ENCODE data around the gene TERC.

Gene TERC

GRCh38 chr3:169764882-169765612, at the start of gene TERC:
TERC (minus strand) TSS chr3:169765060.
- peak; percentile 87 for DNase-seq (ENCODE audit: low spot score)

DNA sequence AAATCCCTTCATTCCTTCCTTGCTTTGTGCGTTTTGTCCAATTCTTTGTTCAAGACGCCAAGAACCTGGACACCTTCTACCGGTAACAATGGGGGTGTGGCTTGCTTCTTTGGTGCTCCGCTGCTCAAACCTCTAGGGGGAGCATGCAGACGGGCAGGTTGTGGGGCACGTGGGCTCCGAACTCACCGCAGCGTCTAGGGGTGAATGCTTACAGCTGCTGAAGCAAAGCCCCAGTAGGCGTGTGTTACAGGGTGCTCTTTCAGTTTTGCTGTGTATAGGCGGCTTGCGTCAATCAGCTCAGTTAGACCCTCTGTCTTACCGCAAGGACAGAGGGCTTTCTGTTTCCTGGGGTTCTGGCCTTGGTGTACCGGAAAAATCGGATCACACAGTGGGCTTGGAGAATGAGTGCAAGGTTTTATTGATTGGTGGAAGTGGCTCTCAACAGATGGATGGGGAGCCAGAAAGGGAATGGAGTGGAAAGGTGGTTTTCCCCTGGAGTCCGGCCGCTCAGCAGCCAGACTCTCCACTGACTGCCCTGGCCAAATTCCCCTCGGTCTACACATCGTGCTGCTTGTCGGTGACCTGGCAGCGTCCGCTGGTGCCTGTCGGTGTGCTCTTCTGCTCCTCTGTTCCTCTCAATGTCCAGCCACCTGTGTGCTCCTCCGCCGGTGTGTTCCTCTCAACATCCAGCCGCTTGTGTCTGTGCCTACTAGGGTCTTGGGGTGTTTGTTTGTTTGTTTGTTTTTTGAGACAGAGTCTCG, 49.1 kb upstream of the TERC start:
- DNase-seq (ENCODE audit: low spot score), result no peak

- DNase-seq (ENCODE audit: low spot score), result no peak
Observed at GRCh38 chr3:169813278-169813677, 48.4 kb upstream of the TERC start.

GRCh38 chr3:169812332-169813235, 47.7 kb upstream of the TERC start, which contains the start of the genes LRRC34 and LRRIQ4:
LRRC34 (minus strand) TSS chr3:169812904; CDS start chr3:169812548, 356 bp downstream.
LRRIQ4 (plus strand) TSS chr3:169812870; CDS start chr3:169821922, 9,052 bp downstream.
- DNase-seq (ENCODE audit: low spot score), result peak; percentile 76

DNA sequence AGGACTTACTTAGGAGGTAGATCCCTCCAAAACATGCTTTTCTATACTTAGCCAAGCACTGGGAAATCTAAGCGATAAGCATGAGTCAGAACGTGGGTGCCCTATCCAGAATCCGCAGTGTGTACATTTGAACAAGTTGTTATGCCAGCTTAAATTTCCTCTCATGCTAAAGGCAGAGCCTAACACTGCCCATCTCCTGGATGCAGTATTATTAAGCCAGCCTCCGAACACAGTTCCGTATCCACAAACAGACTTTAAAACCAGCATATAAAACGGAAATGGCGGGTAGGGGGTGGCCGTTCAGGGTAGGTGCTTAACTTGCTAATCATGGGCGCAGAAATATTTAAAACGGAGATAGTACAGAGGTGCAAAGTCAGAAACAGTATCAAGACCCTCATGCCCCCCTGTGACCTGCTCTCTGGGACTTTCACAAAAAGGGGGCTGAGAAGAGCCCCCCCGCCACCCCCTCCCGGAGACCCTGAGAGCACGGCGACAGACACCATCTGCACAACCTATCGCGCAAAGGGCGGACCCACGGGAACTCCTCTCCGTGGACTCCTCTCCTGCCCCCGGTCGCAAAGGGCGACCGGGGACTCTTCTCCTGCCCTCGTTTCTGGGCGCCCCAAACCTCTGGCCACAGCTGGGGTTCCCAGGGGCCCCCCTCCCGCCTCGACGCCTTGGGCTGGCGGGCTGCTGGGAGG, 46.9 kb upstream of the TERC start:
- peak; percentile 24 for DNase-seq (ENCODE audit: low spot score)

GRCh38 chr3:169809230-169809795, 44.5 kb upstream of the TERC start:
- no peak for DNase-seq (ENCODE audit: low spot score)

- no peak for DNase-seq (ENCODE audit: low spot score)
Observed at GRCh38 chr3:169804681-169805080, 39.8 kb upstream of the TERC start.

DNA sequence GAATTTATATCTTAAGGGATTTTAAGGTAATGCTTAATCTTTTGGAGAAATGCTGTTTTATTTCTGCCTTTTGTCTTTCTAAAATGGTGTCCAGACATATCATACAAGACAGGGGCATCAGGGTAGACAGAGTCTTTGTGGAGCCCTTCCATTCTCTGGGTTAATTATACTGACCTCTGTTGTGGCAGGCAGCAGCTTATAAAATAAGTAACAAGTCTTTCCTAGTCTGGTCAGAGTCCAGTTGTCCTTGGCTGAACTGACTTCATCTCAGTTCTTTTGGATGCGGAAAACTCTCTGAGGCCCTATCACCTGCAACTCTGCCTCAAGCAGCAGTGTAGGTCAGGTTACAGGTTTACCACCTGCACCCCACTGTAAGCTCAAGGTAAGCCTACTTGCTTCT, 27.5 kb upstream of the TERC start:
- DNase-seq (ENCODE audit: low spot score), result no peak

DNA sequence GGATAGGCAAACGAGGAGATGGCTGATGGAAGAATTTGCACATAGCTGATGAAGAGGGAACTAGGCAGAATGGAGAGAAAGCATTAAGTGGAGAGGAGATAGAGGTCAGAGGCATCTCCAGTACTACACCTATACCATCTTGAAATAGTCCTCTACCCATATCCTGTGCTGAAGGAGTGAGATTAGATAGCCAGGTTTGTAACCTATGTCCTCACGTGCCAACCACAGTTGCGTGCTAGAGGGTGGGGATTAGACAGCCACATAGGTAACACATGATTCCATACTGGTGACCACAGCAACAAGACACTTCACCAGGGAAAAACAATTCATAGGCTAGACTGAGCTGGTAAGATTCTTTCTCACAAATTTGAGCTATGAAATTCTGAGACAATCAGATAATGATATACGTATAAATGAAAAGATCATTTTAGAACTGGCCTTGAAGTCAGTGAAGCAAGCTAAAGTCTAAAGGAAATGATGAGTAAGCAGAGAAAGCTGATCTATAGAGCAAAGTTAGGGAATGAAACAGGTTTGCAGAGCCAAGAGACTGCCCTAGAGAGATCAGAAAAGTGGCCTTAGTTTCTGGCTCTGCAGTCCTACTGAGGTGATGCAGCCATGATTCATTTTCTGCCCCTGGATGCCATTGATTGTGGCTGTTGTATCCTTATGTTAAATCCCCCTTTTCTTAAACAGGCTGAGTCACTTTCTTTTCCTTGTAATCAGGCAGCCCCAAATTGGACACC, 26.0 kb upstream of the TERC start:
- DNase-seq (ENCODE audit: low spot score), result no peak

DNA sequence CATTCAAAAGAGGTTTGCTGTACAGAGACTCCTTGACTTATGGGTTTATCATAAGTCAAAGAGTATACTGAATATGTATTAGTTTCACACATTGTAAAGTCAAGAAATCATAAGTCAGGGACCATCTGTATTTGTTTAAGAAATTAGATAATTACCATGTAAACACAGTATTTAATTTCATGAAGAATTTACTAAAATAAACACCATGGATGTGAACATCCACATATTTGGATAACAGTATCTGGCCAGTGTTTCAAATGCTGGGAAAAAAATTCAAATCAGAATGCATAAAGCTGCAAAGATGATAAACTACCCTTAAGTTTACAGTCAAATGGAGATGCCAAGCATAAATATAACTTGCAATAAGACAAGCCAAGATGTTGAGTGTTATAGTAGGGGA, 25.4 kb upstream of the TERC start:
- no peak for DNase-seq (ENCODE audit: low spot score)

- DNase-seq (ENCODE audit: low spot score), result no peak
Observed at GRCh38 chr3:169787791-169788190, 22.9 kb upstream of the TERC start.

- DNase-seq (ENCODE audit: low spot score), result no peak
Observed at GRCh38 chr3:169787120-169787519, 22.3 kb upstream of the TERC start.

DNA sequence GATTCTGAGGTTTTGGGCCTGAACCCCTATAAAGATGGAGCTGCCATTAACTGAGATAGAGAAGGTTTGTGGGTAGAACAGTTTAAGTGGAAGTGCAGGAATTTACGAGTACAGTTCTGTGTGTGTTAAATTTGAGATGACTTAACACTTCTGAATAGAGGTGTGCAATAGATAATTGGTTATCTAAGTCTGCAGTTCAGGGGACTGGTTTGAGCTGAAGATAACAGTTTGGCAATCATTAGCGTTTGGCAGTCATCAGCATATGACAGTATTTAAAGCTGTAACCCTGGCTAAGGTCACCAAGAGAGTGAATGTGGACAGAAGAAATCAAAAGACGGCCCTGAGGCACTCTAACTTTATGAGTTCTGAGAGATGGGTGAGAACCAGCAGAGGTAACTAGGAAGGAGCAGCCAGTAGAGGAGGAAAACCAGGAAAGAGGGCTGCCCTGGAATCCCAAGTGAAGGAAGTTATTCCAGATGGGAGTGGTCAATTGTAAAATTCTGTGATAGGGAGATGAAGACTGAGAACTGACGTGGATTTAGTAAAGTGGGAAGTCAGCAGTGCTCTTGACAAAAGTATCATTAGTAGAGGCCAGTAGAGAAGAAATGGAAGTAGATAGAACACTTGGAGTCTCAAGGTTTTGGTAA, 16.5 kb upstream of the TERC start:
- no peak for DNase-seq (ENCODE audit: low spot score)

DNA sequence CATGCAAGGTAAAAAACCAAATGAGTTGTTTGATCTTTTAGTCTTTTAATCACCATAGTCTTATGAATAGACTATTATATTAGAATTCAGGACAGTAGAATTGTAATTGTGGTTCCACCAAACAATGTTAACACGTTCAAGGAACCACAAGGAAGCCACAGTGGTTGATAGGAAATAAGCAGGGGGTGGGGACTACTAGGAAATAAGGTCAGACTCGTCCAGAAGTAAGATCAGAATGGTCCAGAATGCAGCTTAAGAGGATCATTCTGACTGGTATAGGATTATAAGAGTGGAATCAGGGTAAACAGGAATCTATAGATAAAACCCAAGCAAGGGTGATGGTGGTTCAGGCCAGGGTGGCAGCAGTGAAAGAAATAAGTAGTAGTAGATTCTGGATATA, 15.9 kb upstream of the TERC start:
- no peak for DNase-seq (ENCODE audit: low spot score)

GRCh38 chr3:169777822-169778221, 13.0 kb upstream of the TERC start:
- no peak for DNase-seq (ENCODE audit: low spot score)

DNA sequence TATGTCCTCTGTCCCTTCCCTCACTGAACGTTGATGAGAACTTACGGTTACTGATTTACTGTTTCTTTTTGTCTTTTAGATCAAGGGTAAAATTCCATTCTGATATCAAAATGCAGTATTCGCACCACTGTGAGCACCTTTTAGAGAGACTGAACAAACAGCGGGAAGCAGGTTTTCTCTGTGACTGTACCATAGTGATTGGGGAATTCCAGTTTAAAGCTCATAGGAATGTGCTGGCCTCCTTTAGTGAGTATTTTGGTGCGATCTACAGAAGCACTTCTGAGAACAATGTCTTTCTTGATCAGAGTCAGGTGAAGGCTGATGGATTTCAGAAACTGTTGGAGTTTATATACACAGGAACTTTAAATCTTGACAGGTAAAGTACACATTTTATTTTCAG, 9.3 kb upstream of the TERC start:
- no peak for DNase-seq (ENCODE audit: low spot score)

DNA sequence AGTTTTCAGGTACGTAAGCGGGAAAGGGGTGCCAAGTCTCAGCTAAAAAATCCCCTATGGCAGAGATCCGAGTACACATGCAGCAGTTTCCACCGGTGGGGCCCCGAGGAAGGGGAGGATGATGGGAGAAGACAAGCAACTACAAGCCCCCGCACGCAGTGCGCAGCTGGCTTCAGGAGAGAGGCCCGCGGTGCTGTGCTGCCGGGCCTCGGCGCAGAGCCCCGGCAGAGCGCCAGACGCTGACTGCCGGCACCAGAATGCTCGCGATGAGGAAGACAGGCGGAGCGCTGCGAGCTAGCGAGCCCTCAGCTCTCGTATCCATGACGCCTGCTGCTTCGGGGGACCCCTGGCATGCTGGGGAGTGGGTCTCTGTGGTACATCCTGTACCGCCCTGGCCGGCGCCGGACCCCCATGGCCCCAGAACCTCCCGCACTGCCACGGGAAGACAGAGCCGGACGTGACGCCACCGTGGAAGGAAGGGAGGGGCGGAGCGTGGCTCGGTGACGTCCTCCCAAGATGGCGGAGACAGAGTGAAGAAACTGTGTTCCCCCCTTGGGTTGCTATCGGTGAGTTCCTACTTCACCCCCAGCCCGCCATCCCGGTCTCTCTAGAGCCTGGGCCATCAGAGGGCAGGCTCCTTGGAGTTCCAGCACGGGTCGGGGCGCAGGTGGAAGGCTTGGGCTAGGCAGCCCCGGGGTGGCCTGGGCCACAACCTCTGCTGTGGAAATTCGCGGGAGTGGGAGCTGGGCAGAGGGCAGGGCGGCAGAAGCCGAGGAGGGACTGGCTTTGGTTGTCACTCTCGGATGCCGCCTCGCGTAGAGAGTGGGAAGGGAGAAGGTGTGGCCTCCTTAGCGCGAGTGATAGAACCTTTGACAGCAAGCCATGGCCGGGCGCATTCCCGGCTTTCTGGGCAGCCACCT, 8.3 kb upstream of the TERC start, which contains the start of gene MYNN:
Gene MYNN, plus strand, starts transcription at position 500 of the 920 bp plus-strand sequence. CDS start 900 bp downstream, outside the sequence.
- DNase-seq (ENCODE audit: low spot score), result peak; percentile 94

DNA sequence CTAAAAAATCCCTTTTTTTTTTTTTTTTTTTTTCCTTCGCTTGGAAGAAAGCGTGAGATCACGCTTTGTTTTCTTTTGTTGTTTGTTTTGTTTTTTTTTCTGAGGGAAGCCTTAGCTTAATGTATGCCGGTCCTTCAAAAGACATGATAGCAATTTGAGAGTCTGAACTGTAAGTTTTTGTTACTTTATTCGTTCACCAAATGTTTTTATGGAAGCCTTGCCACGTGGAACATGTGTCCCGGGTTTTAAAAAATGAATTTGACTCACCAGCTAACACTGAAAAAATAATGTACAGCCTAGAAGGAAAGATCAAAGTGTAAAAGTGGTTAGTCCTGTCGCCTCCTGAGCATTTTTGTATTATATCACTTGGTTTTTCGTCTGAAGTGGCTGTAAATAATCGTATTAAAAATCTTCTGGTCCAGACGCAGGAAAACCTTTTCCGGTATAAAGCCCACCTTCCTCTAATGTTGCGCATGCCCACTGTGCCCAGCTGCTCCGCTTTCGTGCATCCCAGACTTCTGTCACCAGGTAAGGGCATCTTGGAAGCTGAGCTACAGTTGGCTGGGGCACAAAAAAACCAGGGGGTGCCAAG, 7.5 kb upstream of the TERC start:
- DNase-seq (ENCODE audit: low spot score), result peak; percentile 81

All from pons (tissue), 1 donor.